Prostate gland (tissue), 2 donors: ENCODE measurements around the gene IL21R. TPM values are rescaled to one million over a fixed set of nuclear protein-coding genes. Genes with fewer than 3 reads are reported as not detected.
"Not testable (repeated sequence)": the region's sequence is repeated elsewhere in the genome, so short reads cannot be mapped to it uniquely, and the experiment has no call there.

Experiments used
- DNase-seq: peaks from one replicate; pipeline ENCODE4 v3.0.0-alpha.2; 2019; ENCODE audit warnings: low spot score
- H3K27ac ChIP-seq, 2 donors: fragments of 200-600 bp; sonication (generic); 2 replicates each; pipeline ENCODE4 v1.5.1; 2017 to 2019
- H3K27me3 ChIP-seq: fragments of 200-600 bp; sonication (generic); replicated peaks from 2 replicates; pipeline ENCODE4 v1.5.1; 2019; ENCODE audit not compliant: insufficient read depth
- H3K36me3 ChIP-seq, 2 donors: fragments of 200-600 bp; sonication (generic); 1 replicate in 1 of 2; 2 replicates in 1 of 2; pipeline versions ENCODE4 v1.5.1 to v1.8.1; 2017 to 2019
- H3K4me1 ChIP-seq: fragments of 200-600 bp; sonication (generic); replicated peaks from 2 replicates; pipeline ENCODE4 v1.5.1; 2019
- H3K4me3 ChIP-seq, 2 donors: fragments of 200-600 bp; sonication (generic); 2 replicates each; pipeline ENCODE4 v1.5.1; 2017 to 2019
- H3K9me3 ChIP-seq: fragments of 200-600 bp; sonication (generic); 2 replicates; pipeline ENCODE4 v1.5.1; 2017
- CTCF ChIP-seq, 4 experiments: fragments of 200-600 bp in 2 of 4; fragments of 450-650 bp in 2 of 4; sonication (generic) in 2 of 4; IDR thresholded peaks; 1 replicate in 3 of 4; 2 replicates in 1 of 4; pipeline ENCODE4 v1.5.1; 2016 to 2019; ENCODE audit warnings: antibody characterized with exemption in 4 of 4, mild to moderate bottlenecking in 2 of 4, moderate library complexity in 2 of 4
- POLR2A ChIP-seq: fragments of 450-650 bp; IDR thresholded peaks from one replicate; pipeline ENCODE4 v1.6.1; 2016; ENCODE audit warnings: antibody characterized with exemption, mild to moderate bottlenecking
- POLR2AphosphoS5 ChIP-seq: sonication (generic); formaldehyde crosslinking; IDR thresholded peaks from one replicate; pipeline ENCODE4 v1.6.1; 2017; ENCODE audit warnings: antibody characterized with exemption
- WGBS: methylation state at CpG from one replicate; pipeline ENCODE4 v1.1.5; 2018; 5-methylcytosine and 5-hydroxymethylcytosine counted together
- intact Hi-C: fragments of 100-400 bp; cut with DNase I; formaldehyde crosslinking; loops from one replicate; pipeline ENCODE4 v1.14.2; 2022
- total RNA-seq, 2 donors: library from RNA; depleted of rRNA; stranded (reverse); fragments of >200 nt; gene quantifications; one replicate each; pipeline ENCODE4 v1.1.0, GENCODE V29; 2016

Gene IL21R
- total RNA-seq, 2 donors from 2014 or later, result 0.32 to 0.57 TPM

GRCh38 chr16:27453494-27453825, 51.5 kb downstream of the IL21R start:
- no peak for TF ChIP-seq POLR2A
- TF ChIP-seq POLR2AphosphoS5, result no peak
- no peak for TF ChIP-seq CTCF (IDR thresholded peaks at IDR 0.05)
- H3K4me1 ChIP-seq, result no peaks in the 10 kb centered on the region
- intact Hi-C loops, result no loop called here
- 100% methylated on average over 3 of the region's 3 CpGs for WGBS
- no peaks in the 10 kb centered on the region for H3K36me3 ChIP-seq
- H3K4me3 ChIP-seq, result no peak overlapping the region
- H3K27ac ChIP-seq, result no peak overlapping the region
- H3K27me3 ChIP-seq, result no peaks in the 10 kb centered on the region
- no peaks in the 10 kb centered on the region for H3K9me3 ChIP-seq
- no peak for DNase-seq

DNA sequence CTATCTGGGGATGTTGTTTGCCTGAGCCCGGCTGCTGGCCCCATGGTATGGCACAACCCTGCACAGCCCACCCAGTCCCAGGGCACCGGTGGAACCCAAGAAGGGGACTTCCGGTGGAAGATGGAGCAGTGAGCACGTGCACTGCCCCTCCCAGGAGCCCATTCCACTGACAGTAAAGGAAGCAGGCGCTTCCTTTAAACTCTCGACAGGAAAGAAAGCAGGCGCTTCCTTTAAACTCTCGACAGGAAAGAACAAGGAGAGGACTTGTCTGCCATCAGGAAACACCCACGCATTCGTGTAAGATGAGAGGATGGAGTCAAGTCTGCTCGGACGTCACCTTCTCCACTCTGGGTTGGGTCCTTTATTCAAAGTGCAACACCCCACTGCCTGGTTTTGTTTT, 53.7 kb downstream of the IL21R start:
- intact Hi-C loops, result loop anchor here (5.0 kb wide), 3 partner anchors 88 to 298 kb away; no protein-coding TSS in a partner anchor
- Histone ChIP-seq H3K4me1 (no peaks in the 10 kb centered on the region), H3K9me3 (no peaks in the 10 kb centered on the region), H3K4me3 (no peak overlapping the region), H3K27me3 (no peaks in the 10 kb centered on the region), H3K27ac (no peak overlapping the region), H3K36me3 (no peaks in the 10 kb centered on the region)
- WGBS, result 42% methylated on average over 12 of the region's 12 CpGs
- no peak for DNase-seq
- TF ChIP-seq CTCF (IDR thresholded peaks at IDR 0.05) (no peak), POLR2A (no peak), POLR2AphosphoS5 (no peak)

- not testable (repeated sequence) for DNase-seq, H3K27me3 ChIP-seq, H3K9me3 ChIP-seq, H3K27ac ChIP-seq, H3K4me3 ChIP-seq, H3K4me1 ChIP-seq
- intact Hi-C loops, result loop anchor here (5.0 kb wide), 3 partner anchors 90 to 300 kb away; no protein-coding TSS in a partner anchor
- H3K36me3 ChIP-seq, result peaks cover 0 to 11% of the 10 kb centered on the region in 2 donors
- 86% methylated on average over 17 of the region's 17 CpGs for WGBS
These were observed 55.6 kb downstream of the IL21R start for GRCh38 chr16:27457605-27457900.

DNA sequence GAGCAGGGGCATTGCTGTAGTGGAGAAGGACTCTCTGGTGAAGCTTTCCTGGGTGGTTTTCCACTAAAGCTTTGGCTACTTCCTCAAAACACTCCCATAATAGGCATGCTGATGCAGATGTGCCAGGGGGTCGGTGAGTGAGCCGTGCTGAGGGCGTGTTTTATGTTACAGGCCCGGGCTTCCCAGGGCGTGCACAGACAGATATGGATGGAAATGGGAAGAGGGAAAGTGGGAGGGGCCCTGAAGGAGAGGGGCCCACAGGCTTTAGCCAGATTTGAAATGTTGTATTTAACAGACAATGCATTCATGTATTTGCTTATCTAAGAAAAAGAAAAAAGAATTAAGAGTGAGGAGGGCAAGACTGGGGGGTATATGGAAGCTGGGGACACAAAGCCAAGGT, 56.3 kb downstream of the IL21R start:
- WGBS, result 25% methylated on average over 5 of the region's 5 CpGs
- H3K4me1 ChIP-seq, result no peaks in the 10 kb centered on the region
- no peak overlapping the region for H3K27ac ChIP-seq
- peaks cover 0 to 13% of the 10 kb centered on the region in 2 donors for H3K36me3 ChIP-seq
- no peaks in the 10 kb centered on the region for H3K9me3 ChIP-seq
- TF ChIP-seq POLR2A (no peak), POLR2AphosphoS5 (no peak), CTCF (IDR thresholded peaks at IDR 0.05) (no peak)
- no peaks in the 10 kb centered on the region for H3K27me3 ChIP-seq
- intact Hi-C loops, result loop anchor here (5.0 kb wide), 3 partner anchors 91 to 301 kb away; no protein-coding TSS in a partner anchor
- H3K4me3 ChIP-seq, result no peak overlapping the region
- peak; percentile 26 for DNase-seq

GRCh38 chr16:27458987-27459688, 57.2 kb downstream of the IL21R start:
- no peak for TF ChIP-seq POLR2AphosphoS5
- TF ChIP-seq CTCF (IDR thresholded peaks at IDR 0.05), result no peak
- no peak for TF ChIP-seq POLR2A
- WGBS, result 92% methylated on average over 5 of the region's 5 CpGs
- Histone ChIP-seq H3K27ac (no peak overlapping the region), H3K4me3 (no peak overlapping the region), H3K27me3 (no peaks in the 10 kb centered on the region), H3K36me3 (peaks cover 0 to 13% of the 10 kb centered on the region in 2 donors), H3K9me3 (no peaks in the 10 kb centered on the region), H3K4me1 (no peaks in the 10 kb centered on the region)
- DNase-seq, result no peak
- intact Hi-C loops, result loop anchor here (5.0 kb wide), 3 partner anchors 92 to 302 kb away; no protein-coding TSS in a partner anchor
